ENCODE data around the gene LPAR1.

LPAR1 gene

GRCh38 chr9:110975278-110975677 lies 63.0 kb downstream of the LPAR1 start:
- Histone ChIP-seq H3K4me1 (ENCODE audit: insufficient read depth, low read length) (no peaks in the 10 kb centered on the region), H3K27ac (ENCODE audit: low read depth, low read length) (no peak overlapping the region), H3K9me3 (ENCODE audit: low read length) (no peaks in the 10 kb centered on the region)

GRCh38 chr9:110971705-110972104 lies 66.6 kb downstream of the LPAR1 start:
- H3K27me3 ChIP-seq (ENCODE audit: control insufficient read depth in 1 of 2, insufficient read depth in 2 of 2, low read length in 2 of 2), result no peaks in the 10 kb centered on the region
- no peaks in the 10 kb centered on the region for H3K9me3 ChIP-seq (ENCODE audit: low read length)
- H3K4me3 ChIP-seq (ENCODE audit: low read depth in 1 of 2, low read length in 2 of 2), result no peak overlapping the region
- no peaks in the 10 kb centered on the region for H3K36me3 ChIP-seq (ENCODE audit: insufficient read depth, low read length)
- H3K4me1 ChIP-seq (ENCODE audit: insufficient read depth, low read length), result peaks cover 3% of the 10 kb centered on the region
- no peak overlapping the region for H3K27ac ChIP-seq (ENCODE audit: low read depth, low read length)
- no peak overlapping the region for H3K9ac ChIP-seq (ENCODE audit: low read length)

More at GRCh38 chr9:110975278-110975677, 63.0 kb downstream of the LPAR1 start:
- Histone ChIP-seq H3K4me3 (ENCODE audit: low read depth in 1 of 2, low read length in 2 of 2) (no peak overlapping the region), H3K27me3 (ENCODE audit: control insufficient read depth in 1 of 2, insufficient read depth in 2 of 2, low read length in 2 of 2) (no peaks in the 10 kb centered on the region), H3K36me3 (ENCODE audit: insufficient read depth, low read length) (no peaks in the 10 kb centered on the region), H3K9ac (ENCODE audit: low read length) (no peak overlapping the region)

GRCh38 chr9:110971234-110971633 lies 67.0 kb downstream of the LPAR1 start:
- Histone ChIP-seq H3K27ac (ENCODE audit: low read depth, low read length) (no peak overlapping the region), H3K9ac (ENCODE audit: low read length) (no peak overlapping the region), H3K4me1 (ENCODE audit: insufficient read depth, low read length) (peaks cover 5% of the 10 kb centered on the region), H3K4me3 (ENCODE audit: low read depth in 1 of 2, low read length in 2 of 2) (no peak overlapping the region), H3K27me3 (ENCODE audit: control insufficient read depth in 1 of 2, insufficient read depth in 2 of 2, low read length in 2 of 2) (no peaks in the 10 kb centered on the region), H3K9me3 (ENCODE audit: low read length) (no peaks in the 10 kb centered on the region), H3K36me3 (ENCODE audit: insufficient read depth, low read length) (no peaks in the 10 kb centered on the region)

- no peaks in the 10 kb centered on the region for H3K36me3 ChIP-seq (ENCODE audit: insufficient read depth, low read length)
- H3K27me3 ChIP-seq (ENCODE audit: control insufficient read depth in 1 of 2, insufficient read depth in 2 of 2, low read length in 2 of 2), result no peaks in the 10 kb centered on the region
- no peak overlapping the region for H3K4me3 ChIP-seq (ENCODE audit: low read depth in 1 of 2, low read length in 2 of 2)
- peaks cover 5% of the 10 kb centered on the region for H3K4me1 ChIP-seq (ENCODE audit: insufficient read depth, low read length)
- H3K9ac ChIP-seq (ENCODE audit: low read length), result no peak overlapping the region
- no peak overlapping the region for H3K27ac ChIP-seq (ENCODE audit: low read depth, low read length)
- no peaks in the 10 kb centered on the region for H3K9me3 ChIP-seq (ENCODE audit: low read length)
Observed at GRCh38 chr9:110969971-110970386, 68.3 kb downstream of the LPAR1 start.

- Histone ChIP-seq H3K27ac (ENCODE audit: low read depth, low read length) (no peak overlapping the region), H3K9me3 (ENCODE audit: low read length) (no peaks in the 10 kb centered on the region), H3K4me1 (ENCODE audit: insufficient read depth, low read length) (peaks cover 5% of the 10 kb centered on the region), H3K9ac (ENCODE audit: low read length) (no peak overlapping the region), H3K27me3 (ENCODE audit: control insufficient read depth in 1 of 2, insufficient read depth in 2 of 2, low read length in 2 of 2) (no peaks in the 10 kb centered on the region), H3K36me3 (ENCODE audit: insufficient read depth, low read length) (no peaks in the 10 kb centered on the region), H3K4me3 (ENCODE audit: low read depth in 1 of 2, low read length in 2 of 2) (no peak overlapping the region)
Observed at GRCh38 chr9:110968096-110968495, 70.2 kb downstream of the LPAR1 start.

- Histone ChIP-seq H3K4me1 (ENCODE audit: insufficient read depth, low read length) (peaks cover 5% of the 10 kb centered on the region), H3K27me3 (ENCODE audit: control insufficient read depth in 1 of 2, insufficient read depth in 2 of 2, low read length in 2 of 2) (no peaks in the 10 kb centered on the region), H3K9me3 (ENCODE audit: low read length) (no peaks in the 10 kb centered on the region), H3K36me3 (ENCODE audit: insufficient read depth, low read length) (no peaks in the 10 kb centered on the region), H3K4me3 (ENCODE audit: low read depth in 1 of 2, low read length in 2 of 2) (no peak overlapping the region), H3K9ac (ENCODE audit: low read length) (no peak overlapping the region), H3K27ac (ENCODE audit: low read depth, low read length) (no peak overlapping the region)
Observed at GRCh38 chr9:110967196-110967595, 71.1 kb downstream of the LPAR1 start.

GRCh38 chr9:110960288-110960687 lies 78.0 kb downstream of the LPAR1 start:
- no peak overlapping the region for H3K27ac ChIP-seq (ENCODE audit: low read depth, low read length)
- H3K4me1 ChIP-seq (ENCODE audit: insufficient read depth, low read length), result no peaks in the 10 kb centered on the region
- H3K4me3 ChIP-seq (ENCODE audit: low read depth in 1 of 2, low read length in 2 of 2), result no peak overlapping the region
- H3K27me3 ChIP-seq (ENCODE audit: control insufficient read depth in 1 of 2, insufficient read depth in 2 of 2, low read length in 2 of 2), result no peaks in the 10 kb centered on the region
- H3K9ac ChIP-seq (ENCODE audit: low read length), result no peak overlapping the region
- no peaks in the 10 kb centered on the region for H3K36me3 ChIP-seq (ENCODE audit: insufficient read depth, low read length)
- H3K9me3 ChIP-seq (ENCODE audit: low read length), result no peaks in the 10 kb centered on the region

- Histone ChIP-seq H3K27me3 (ENCODE audit: control insufficient read depth in 1 of 2, insufficient read depth in 2 of 2, low read length in 2 of 2) (no peaks in the 10 kb centered on the region), H3K4me3 (ENCODE audit: low read depth in 1 of 2, low read length in 2 of 2) (no peak overlapping the region), H3K9ac (ENCODE audit: low read length) (no peak overlapping the region), H3K4me1 (ENCODE audit: insufficient read depth, low read length) (no peaks in the 10 kb centered on the region), H3K9me3 (ENCODE audit: low read length) (no peaks in the 10 kb centered on the region), H3K36me3 (ENCODE audit: insufficient read depth, low read length) (no peaks in the 10 kb centered on the region), H3K27ac (ENCODE audit: low read depth, low read length) (no peak overlapping the region)
Observed at GRCh38 chr9:110958847-110959246, 79.4 kb downstream of the LPAR1 start.

GRCh38 chr9:110954822-110955291 lies 83.4 kb downstream of the LPAR1 start:
- Histone ChIP-seq H3K9ac (ENCODE audit: low read length) (no peak overlapping the region), H3K27me3 (ENCODE audit: control insufficient read depth in 1 of 2, insufficient read depth in 2 of 2, low read length in 2 of 2) (no peaks in the 10 kb centered on the region), H3K27ac (ENCODE audit: low read depth, low read length) (no peak overlapping the region), H3K9me3 (ENCODE audit: low read length) (no peaks in the 10 kb centered on the region), H3K36me3 (ENCODE audit: insufficient read depth, low read length) (no peaks in the 10 kb centered on the region), H3K4me3 (ENCODE audit: low read depth in 1 of 2, low read length in 2 of 2) (no peak overlapping the region), H3K4me1 (ENCODE audit: insufficient read depth, low read length) (peaks cover 5% of the 10 kb centered on the region)

GRCh38 chr9:110952540-110952859 lies 85.8 kb downstream of the LPAR1 start:
- Histone ChIP-seq H3K27ac (ENCODE audit: low read depth, low read length) (no peak overlapping the region), H3K4me1 (ENCODE audit: insufficient read depth, low read length) (peaks cover 9% of the 10 kb centered on the region), H3K9me3 (ENCODE audit: low read length) (no peaks in the 10 kb centered on the region), H3K27me3 (ENCODE audit: control insufficient read depth in 1 of 2, insufficient read depth in 2 of 2, low read length in 2 of 2) (no peaks in the 10 kb centered on the region), H3K36me3 (ENCODE audit: insufficient read depth, low read length) (no peaks in the 10 kb centered on the region), H3K4me3 (ENCODE audit: low read depth in 1 of 2, low read length in 2 of 2) (no peak overlapping the region), H3K9ac (ENCODE audit: low read length) (no peak overlapping the region)

GRCh38 chr9:110951805-110952539 lies 86.3 kb downstream of the LPAR1 start:
- no peak overlapping the region for H3K9ac ChIP-seq (ENCODE audit: low read length)
- no peak overlapping the region for H3K27ac ChIP-seq (ENCODE audit: low read depth, low read length)
- peaks cover 9% of the 10 kb centered on the region for H3K4me1 ChIP-seq (ENCODE audit: insufficient read depth, low read length)
- H3K9me3 ChIP-seq (ENCODE audit: low read length), result no peaks in the 10 kb centered on the region
- no peaks in the 10 kb centered on the region for H3K27me3 ChIP-seq (ENCODE audit: control insufficient read depth in 1 of 2, insufficient read depth in 2 of 2, low read length in 2 of 2)
- no peak overlapping the region for H3K4me3 ChIP-seq (ENCODE audit: low read depth in 1 of 2, low read length in 2 of 2)
- H3K36me3 ChIP-seq (ENCODE audit: insufficient read depth, low read length), result no peaks in the 10 kb centered on the region

- H3K4me1 ChIP-seq (ENCODE audit: insufficient read depth, low read length), result peaks cover 9% of the 10 kb centered on the region
- H3K27ac ChIP-seq (ENCODE audit: low read depth, low read length), result no peak overlapping the region
- no peaks in the 10 kb centered on the region for H3K36me3 ChIP-seq (ENCODE audit: insufficient read depth, low read length)
- no peak overlapping the region for H3K9ac ChIP-seq (ENCODE audit: low read length)
- no peak overlapping the region for H3K4me3 ChIP-seq (ENCODE audit: low read depth in 1 of 2, low read length in 2 of 2)
- H3K27me3 ChIP-seq (ENCODE audit: control insufficient read depth in 1 of 2, insufficient read depth in 2 of 2, low read length in 2 of 2), result no peaks in the 10 kb centered on the region
- no peaks in the 10 kb centered on the region for H3K9me3 ChIP-seq (ENCODE audit: low read length)
Observed at GRCh38 chr9:110950041-110950645, 88.1 kb downstream of the LPAR1 start.
